Trophoblast cell (in vitro differentiated cells and primary cell): Measurements from ENCODE around the gene BRD3OS.

Source experiments
- DNase-seq, 2 donors: peaks; one replicate each; pipeline ENCODE4 v3.0.0-alpha.2; 2016
- H2AFZ ChIP-seq: 2 replicates; pipeline ENCODE4 v1.6.1; 2013; ENCODE audit warnings: low read length, moderate library complexity, mild to moderate bottlenecking; ENCODE audit not compliant: insufficient read depth, poor library complexity
- H2AK5ac ChIP-seq: 2 replicates; pipeline ENCODE4 v1.6.1; 2013; ENCODE audit warnings: mild to moderate bottlenecking, low read length
- H2BK120ac ChIP-seq: 2 replicates; pipeline ENCODE4 v1.6.1; 2013; ENCODE audit warnings: low read length, mild to moderate bottlenecking, moderate library complexity; ENCODE audit not compliant: insufficient read depth, poor library complexity
- H2BK12ac ChIP-seq: 2 replicates; pipeline ENCODE4 v1.6.1; 2013; ENCODE audit warnings: mild to moderate bottlenecking, low read length, moderate library complexity
- H2BK5ac ChIP-seq: 2 replicates; pipeline ENCODE4 v1.6.1; 2013; ENCODE audit warnings: low read length, low read depth, moderate library complexity, mild to moderate bottlenecking; ENCODE audit not compliant: poor library complexity
- H3K14ac ChIP-seq: 2 replicates; pipeline ENCODE4 v1.6.1; 2013; ENCODE audit warnings: mild to moderate bottlenecking, low read length
- H3K18ac ChIP-seq: 2 replicates; pipeline ENCODE4 v1.6.1; 2013; ENCODE audit warnings: mild to moderate bottlenecking, low read length
- H3K23ac ChIP-seq: 2 replicates; pipeline ENCODE4 v1.6.1; 2013; ENCODE audit warnings: low read length
- H3K27ac ChIP-seq: 2 replicates; pipeline ENCODE4 v1.5.1; 2013; ENCODE audit warnings: low read depth, mild to moderate bottlenecking, inconsistent platforms, low read length, moderate library complexity
- H3K27me3 ChIP-seq: 2 replicates; pipeline ENCODE4 v1.6.1; 2013; ENCODE audit warnings: inconsistent platforms, mild to moderate bottlenecking, low read length, moderate library complexity; ENCODE audit not compliant: insufficient read depth
- H3K36me3 ChIP-seq, 2 experiments: 1 replicate in 1 of 2; 2 replicates in 1 of 2; pipeline ENCODE4 v1.6.1; 2013; ENCODE audit warnings: low read length in 2 of 2, mild to moderate bottlenecking in 2 of 2, moderate library complexity in 1 of 2; ENCODE audit not compliant: insufficient read depth in 2 of 2, control insufficient read depth in 1 of 2
- H3K4ac ChIP-seq: 2 replicates; pipeline ENCODE4 v1.6.1; 2013; ENCODE audit warnings: low read depth, mild to moderate bottlenecking, low read length, moderate library complexity
- H3K4me1 ChIP-seq, 2 experiments: 1 replicate in 1 of 2; 2 replicates in 1 of 2; pipeline ENCODE4 v1.6.1; 2013; ENCODE audit warnings: low read length in 2 of 2, mild to moderate bottlenecking in 2 of 2, moderate library complexity in 1 of 2; ENCODE audit not compliant: insufficient read depth in 2 of 2, control insufficient read depth in 1 of 2
- H3K4me2 ChIP-seq: 2 replicates; pipeline ENCODE4 v1.6.1; 2013; ENCODE audit warnings: inconsistent platforms, mild to moderate bottlenecking, low read length, moderate library complexity
- H3K4me3 ChIP-seq: 2 replicates; pipeline ENCODE4 v1.5.1; 2013; ENCODE audit warnings: mild to moderate bottlenecking, low read depth, low read length, inconsistent platforms
- H3K79me1 ChIP-seq: one replicate; pipeline ENCODE4 v1.6.1; 2013; ENCODE audit warnings: low read length
- H3K79me2 ChIP-seq: 2 replicates; pipeline ENCODE4 v1.6.1; 2013; ENCODE audit warnings: low read length, mild to moderate bottlenecking; ENCODE audit not compliant: control insufficient read depth, insufficient read depth, poor library complexity
- H3K9ac ChIP-seq: 2 replicates; pipeline ENCODE4 v1.6.1; 2013; ENCODE audit warnings: mild to moderate bottlenecking, low read length
- H3K9me3 ChIP-seq: 2 replicates; pipeline ENCODE4 v1.6.1; 2013; ENCODE audit warnings: low read depth, mild to moderate bottlenecking, control low read depth, inconsistent platforms, low read length; ENCODE audit not compliant: insufficient read depth
- H4K12ac ChIP-seq: 2 replicates; pipeline ENCODE4 v1.6.1; 2013; ENCODE audit warnings: low read depth, mild to moderate bottlenecking, low read length, moderate library complexity
- H4K8ac ChIP-seq: 2 replicates; pipeline ENCODE4 v1.6.1; 2013; ENCODE audit warnings: low read depth, mild to moderate bottlenecking, low read length, moderate library complexity
- H4K91ac ChIP-seq: one replicate; pipeline ENCODE4 v1.6.1; 2013; ENCODE audit warnings: low read depth, mild to moderate bottlenecking, low read length, moderate library complexity
- WGBS: extraction: QIAGEN DNeasy Blood & Tissue Kit; methylation state at CpG from one replicate; pipeline ENCODE4 v1.1.7; 2013; ENCODE audit warnings: missing lambda C conversion rate; ENCODE audit not compliant: insufficient read length, insufficient coverage; ENCODE audit errors: extremely low coverage; 5-methylcytosine and 5-hydroxymethylcytosine counted together

BRD3OS gene

GRCh38 chr9:134062461-134063087 lies 37.3 kb downstream of the BRD3OS start:
- no peak overlapping the region for H3K23ac ChIP-seq
- no peak overlapping the region for H2AK5ac ChIP-seq
- H2BK120ac ChIP-seq, result no peak overlapping the region
- H3K79me1 ChIP-seq, result peaks cover 7% of the 10 kb centered on the region
- H2BK12ac ChIP-seq, result no peak overlapping the region
- no peak overlapping the region for H3K4me2 ChIP-seq
- H3K79me2 ChIP-seq, result peaks cover 33% of the 10 kb centered on the region
- peaks cover 12 to 17% of the 10 kb centered on the region in 2 experiments for H3K4me1 ChIP-seq
- no peak overlapping the region for H3K14ac ChIP-seq
- no peak overlapping the region for H4K91ac ChIP-seq
- H3K9ac ChIP-seq, result no peak overlapping the region
- DNase-seq, result no peak
- H3K27ac ChIP-seq, result no peak overlapping the region
- peak overlapping the region; percentile 30 for H3K18ac ChIP-seq
- H4K12ac ChIP-seq, result no peak overlapping the region
- H3K4me3 ChIP-seq, result no peak overlapping the region
- no peak overlapping the region for H2BK5ac ChIP-seq
- no peak overlapping the region for H4K8ac ChIP-seq
- H2AFZ ChIP-seq, result no peak overlapping the region
- H3K4ac ChIP-seq, result peak overlapping the region; percentile 48
- H3K36me3 ChIP-seq, result peaks cover 0 to 8% of the 10 kb centered on the region in 2 experiments
- peaks cover 2% of the 10 kb centered on the region for H3K9me3 ChIP-seq
- WGBS, result no CpG with 5 or more reads among the region's 22 CpGs
- H3K27me3 ChIP-seq, result no peaks in the 10 kb centered on the region

GRCh38 chr9:134063088-134063570 lies 37.8 kb downstream of the BRD3OS start:
- no CpG with 5 or more reads among the region's 15 CpGs for WGBS
- no peak overlapping the region for H4K91ac ChIP-seq

GRCh38 chr9:134063571-134064450 lies 38.5 kb downstream of the BRD3OS start:
- H3K79me1 ChIP-seq, result peaks cover 12% of the 10 kb centered on the region
- no CpG with 5 or more reads among the region's 29 CpGs for WGBS
- no peak overlapping the region for H2BK5ac ChIP-seq
- H3K18ac ChIP-seq, result no peak overlapping the region
- H2AK5ac ChIP-seq, result no peak overlapping the region
- no peak overlapping the region for H3K14ac ChIP-seq
- H3K4me2 ChIP-seq, result no peak overlapping the region
- H3K27me3 ChIP-seq, result no peaks in the 10 kb centered on the region
- H3K4ac ChIP-seq, result peak overlapping the region; percentile 2
- peaks cover 2% of the 10 kb centered on the region for H3K9me3 ChIP-seq
- H2BK120ac ChIP-seq, result no peak overlapping the region
- no peak overlapping the region for H3K9ac ChIP-seq
- H3K36me3 ChIP-seq, result peaks cover 0 to 8% of the 10 kb centered on the region in 2 experiments
- no peak overlapping the region for H2BK12ac ChIP-seq
- H4K12ac ChIP-seq, result no peak overlapping the region
- H3K4me1 ChIP-seq, result peaks cover 10 to 16% of the 10 kb centered on the region in 2 experiments
- H4K8ac ChIP-seq, result no peak overlapping the region
- H3K79me2 ChIP-seq, result peaks cover 35% of the 10 kb centered on the region
- no peak overlapping the region for H2AFZ ChIP-seq
- no peak overlapping the region for H3K4me3 ChIP-seq
- no peak overlapping the region for H3K23ac ChIP-seq
- H4K91ac ChIP-seq, result no peak overlapping the region
- no peak for DNase-seq
- no peak overlapping the region for H3K27ac ChIP-seq

More at GRCh38 chr9:134063088-134063570, 37.8 kb downstream of the BRD3OS start:
- peaks cover 8% of the 10 kb centered on the region for H3K79me1 ChIP-seq
- no peak overlapping the region for H2BK5ac ChIP-seq
- H4K12ac ChIP-seq, result no peak overlapping the region
- peaks cover 10 to 16% of the 10 kb centered on the region in 2 experiments for H3K4me1 ChIP-seq
- no peak overlapping the region for H4K8ac ChIP-seq
- no peak overlapping the region for H3K27ac ChIP-seq
- no peak overlapping the region for H2AFZ ChIP-seq
- H3K79me2 ChIP-seq, result peaks cover 33% of the 10 kb centered on the region
- no peak overlapping the region for H3K4me3 ChIP-seq
- H3K9me3 ChIP-seq, result peaks cover 2% of the 10 kb centered on the region
- H2BK12ac ChIP-seq, result no peak overlapping the region
- H2BK120ac ChIP-seq, result no peak overlapping the region
- no peaks in the 10 kb centered on the region for H3K27me3 ChIP-seq
- H2AK5ac ChIP-seq, result no peak overlapping the region
- peaks cover 0 to 8% of the 10 kb centered on the region in 2 experiments for H3K36me3 ChIP-seq
- DNase-seq, result no peak
- H3K9ac ChIP-seq, result no peak overlapping the region
- H3K14ac ChIP-seq, result no peak overlapping the region
- peak overlapping the region; percentile 19 for H3K4ac ChIP-seq
- H3K23ac ChIP-seq, result no peak overlapping the region
- no peak overlapping the region for H3K4me2 ChIP-seq
- H3K18ac ChIP-seq, result peak overlapping the region; percentile 8

- Histone ChIP-seq H3K79me1 (peaks cover 12% of the 10 kb centered on the region), H3K27me3 (no peaks in the 10 kb centered on the region), H3K9me3 (peaks cover 2% of the 10 kb centered on the region), H2BK5ac (no peak overlapping the region), H4K8ac (no peak overlapping the region), H2BK12ac (no peak overlapping the region), H3K4me2 (no peak overlapping the region), H2BK120ac (no peak overlapping the region), H3K23ac (no peak overlapping the region), H3K27ac (no peak overlapping the region), H3K9ac (no peak overlapping the region), H3K4ac (peak overlapping the region; percentile 43), H3K36me3 (peaks cover 0 to 8% of the 10 kb centered on the region in 2 experiments), H3K18ac (no peak overlapping the region), H4K12ac (no peak overlapping the region), H2AFZ (no peak overlapping the region), H2AK5ac (no peak overlapping the region), H3K14ac (no peak overlapping the region), H3K4me1 (peaks cover 10 to 14% of the 10 kb centered on the region in 2 experiments), H4K91ac (no peak overlapping the region), H3K79me2 (peaks cover 31% of the 10 kb centered on the region), H3K4me3 (no peak overlapping the region)
- WGBS, result no CpG with 5 or more reads among the region's 7 CpGs
- peak in 1 of 2 donors; percentile 12 for DNase-seq
Measured at GRCh38 chr9:134064711-134065110, 39.4 kb downstream of the BRD3OS start.
